Stimulated activated CD4-positive, alpha-beta T cell treated with anti-CD3 and anti-CD28 coated beads, Interleukin-12 subunit alpha, Interleukin-12 subunit beta, amount 100 ng/mL, for 4 hours (primary cell): Measurements from ENCODE around the gene RAB3IL1.

Experiments used
- DNase-seq: peaks from one replicate; pipeline ENCODE4 v3.0.0-alpha.2; 2020

The RAB3IL1 gene

DNA sequence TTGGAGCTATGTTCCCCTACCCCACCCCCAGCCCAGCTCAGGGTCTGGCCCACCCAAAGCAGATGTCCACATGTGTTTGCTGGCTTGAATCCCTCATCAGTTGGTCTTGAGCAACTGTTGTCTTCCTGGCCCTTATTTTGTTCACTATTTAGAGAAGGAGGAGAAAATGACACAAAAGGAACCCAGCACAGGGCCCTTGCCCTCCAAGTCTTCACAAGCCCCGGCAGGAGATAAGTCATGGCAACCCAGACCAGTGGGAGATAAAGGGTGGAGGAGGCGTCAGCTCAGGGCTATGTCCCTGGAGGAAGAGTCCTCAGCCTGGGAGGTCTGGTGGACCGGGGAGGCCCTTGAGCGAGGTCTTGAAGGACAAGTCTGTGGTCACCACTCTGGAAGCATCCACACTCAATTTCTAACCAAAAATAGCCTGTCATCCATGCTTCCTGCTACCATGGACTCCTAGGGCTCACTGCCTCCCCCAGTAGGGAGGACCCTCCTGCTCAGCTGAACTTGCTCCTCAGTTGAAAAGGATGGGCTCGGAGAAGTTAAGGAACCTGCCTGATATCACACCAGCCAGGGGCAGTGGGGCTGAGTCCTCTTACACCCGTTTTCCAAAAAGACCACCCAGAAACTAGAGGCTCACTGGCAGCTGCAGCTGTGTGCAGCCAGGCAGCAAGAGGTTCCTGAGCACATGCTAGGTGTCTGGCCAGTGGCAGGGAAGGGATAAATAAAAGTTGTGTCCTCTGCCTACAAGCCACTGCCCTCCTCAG is 1.8 kb upstream of the RAB3IL1 start:
- no peak for DNase-seq

DNA sequence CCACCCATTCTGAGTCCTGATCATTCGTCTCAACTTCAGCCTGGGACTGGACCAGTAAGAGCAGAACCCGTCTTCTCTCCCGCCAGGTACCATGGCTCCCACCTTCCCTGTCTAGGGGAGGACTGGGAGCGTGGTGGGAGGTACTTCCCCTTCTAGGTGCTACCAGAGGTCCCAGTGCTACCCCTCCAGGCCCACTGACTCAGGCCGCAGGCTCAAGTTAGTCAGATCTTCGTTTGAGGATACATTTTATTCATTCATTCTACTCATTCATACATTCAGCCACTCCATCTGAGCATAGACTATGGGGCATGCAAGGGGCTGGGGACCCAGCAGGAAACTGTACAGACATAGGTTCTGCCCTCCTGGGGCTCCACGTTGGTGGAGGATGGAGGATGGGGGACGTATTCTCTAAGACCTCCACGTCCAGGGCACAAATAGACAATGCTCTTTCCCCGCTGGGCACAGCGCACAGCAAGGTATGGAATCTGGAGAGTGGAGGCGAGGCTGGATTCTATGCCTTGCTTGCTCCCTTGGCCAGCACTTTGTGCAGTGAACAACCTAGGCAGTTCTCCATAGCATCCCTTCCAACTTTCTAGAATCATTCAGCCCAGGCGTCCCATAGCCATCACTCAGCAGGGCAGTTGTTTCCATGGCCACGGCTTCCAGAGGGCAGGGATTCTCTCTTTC is 1.0 kb upstream of the RAB3IL1 start:
- DNase-seq: no peak

DNA sequence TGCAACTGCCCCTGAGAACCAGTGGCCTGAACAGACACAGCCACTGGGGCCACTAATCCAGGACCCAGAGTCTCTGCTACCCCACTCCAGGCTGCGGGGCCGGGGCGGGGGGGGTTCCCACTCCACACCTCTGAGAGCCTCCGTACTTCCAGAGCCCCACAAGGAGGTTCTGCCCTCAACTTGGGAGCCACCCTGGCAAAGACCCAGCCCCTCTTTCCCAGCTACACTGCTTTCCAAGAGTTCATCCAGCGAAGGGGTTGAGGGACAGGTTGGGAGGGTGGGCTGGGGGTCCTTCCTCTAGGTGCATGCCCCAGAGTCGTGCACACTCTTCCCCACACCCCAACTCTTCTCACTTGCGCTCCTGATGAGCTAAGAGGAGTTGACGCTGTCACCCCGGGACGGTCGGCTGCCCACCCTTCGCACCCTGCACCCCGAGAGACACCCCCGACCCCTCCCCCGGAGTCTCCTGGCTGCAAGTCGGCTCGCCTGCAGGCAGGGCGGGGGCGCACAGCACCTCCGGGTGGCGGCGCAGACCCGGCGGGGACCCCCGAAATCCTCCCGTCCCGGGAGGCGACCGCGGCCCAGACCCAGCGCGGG is 531 bp downstream of the RAB3IL1 start:
- no peak for DNase-seq

DNA sequence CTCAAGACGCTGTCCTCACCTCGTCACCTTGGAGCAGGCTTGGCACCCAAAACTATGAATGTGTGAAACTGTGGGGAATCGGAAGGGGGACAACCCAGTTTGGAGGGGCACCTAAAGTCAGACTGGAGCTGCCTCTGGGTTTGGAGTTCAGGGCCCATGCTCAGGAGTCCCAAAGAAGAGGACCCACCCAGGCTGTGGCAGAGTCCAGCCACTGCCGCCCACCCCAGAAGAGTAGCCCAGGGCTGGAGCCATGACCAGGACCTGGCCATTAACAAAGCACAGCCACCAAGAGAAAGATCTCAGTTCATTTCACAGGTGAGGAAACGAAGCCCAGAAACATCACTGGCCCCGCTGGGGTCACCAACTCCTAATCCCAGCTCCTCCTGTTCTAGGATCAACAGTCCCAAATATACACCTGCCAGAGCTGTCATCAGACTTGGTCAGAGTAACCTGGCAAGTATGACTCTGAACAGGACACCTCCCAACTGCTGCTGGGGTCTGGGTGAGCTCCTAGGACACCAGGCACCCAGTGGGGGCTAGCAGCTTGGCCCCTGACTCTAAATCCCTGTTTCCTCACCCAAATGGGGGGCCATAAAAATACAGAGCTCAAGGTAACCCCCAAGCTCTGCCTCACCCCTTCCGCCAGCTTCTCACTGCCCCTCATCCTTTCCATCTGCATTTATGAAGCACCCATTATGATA is 2.7 kb downstream of the RAB3IL1 start:
- no peak for DNase-seq

DNA sequence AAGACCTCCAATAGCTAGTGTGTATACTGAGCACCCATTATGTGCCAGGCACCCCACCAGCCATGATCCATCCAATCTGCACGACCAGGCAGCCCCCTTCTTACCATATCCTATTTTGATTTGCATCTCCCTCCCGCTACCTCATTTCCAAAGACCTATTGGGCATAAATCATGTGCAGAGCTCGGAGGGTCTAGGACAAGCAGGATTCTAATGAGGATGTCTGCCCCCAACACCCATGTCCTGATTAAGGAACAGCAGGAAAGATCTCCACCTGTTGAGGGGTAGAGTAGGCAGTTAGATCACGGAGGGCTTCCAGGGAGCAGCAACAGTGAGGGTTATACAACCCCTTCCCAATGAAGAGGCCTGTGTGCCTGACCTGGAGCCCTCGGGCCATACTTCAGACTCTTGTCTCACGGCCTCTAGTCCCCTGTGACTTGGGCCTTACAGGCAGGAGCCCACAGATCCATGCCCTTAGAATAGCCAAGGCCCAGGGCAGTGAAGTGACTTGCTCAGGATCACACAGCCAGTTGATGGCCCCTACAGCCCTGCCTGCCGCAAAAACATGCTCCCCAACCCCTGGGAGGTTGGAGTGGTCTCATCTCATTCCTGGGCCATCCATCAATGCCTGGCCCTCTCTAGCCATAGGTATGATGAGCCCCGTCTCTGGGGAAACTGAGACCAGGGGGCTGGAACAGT is 3.5 kb downstream of the RAB3IL1 start:
- no peak for DNase-seq

DNA sequence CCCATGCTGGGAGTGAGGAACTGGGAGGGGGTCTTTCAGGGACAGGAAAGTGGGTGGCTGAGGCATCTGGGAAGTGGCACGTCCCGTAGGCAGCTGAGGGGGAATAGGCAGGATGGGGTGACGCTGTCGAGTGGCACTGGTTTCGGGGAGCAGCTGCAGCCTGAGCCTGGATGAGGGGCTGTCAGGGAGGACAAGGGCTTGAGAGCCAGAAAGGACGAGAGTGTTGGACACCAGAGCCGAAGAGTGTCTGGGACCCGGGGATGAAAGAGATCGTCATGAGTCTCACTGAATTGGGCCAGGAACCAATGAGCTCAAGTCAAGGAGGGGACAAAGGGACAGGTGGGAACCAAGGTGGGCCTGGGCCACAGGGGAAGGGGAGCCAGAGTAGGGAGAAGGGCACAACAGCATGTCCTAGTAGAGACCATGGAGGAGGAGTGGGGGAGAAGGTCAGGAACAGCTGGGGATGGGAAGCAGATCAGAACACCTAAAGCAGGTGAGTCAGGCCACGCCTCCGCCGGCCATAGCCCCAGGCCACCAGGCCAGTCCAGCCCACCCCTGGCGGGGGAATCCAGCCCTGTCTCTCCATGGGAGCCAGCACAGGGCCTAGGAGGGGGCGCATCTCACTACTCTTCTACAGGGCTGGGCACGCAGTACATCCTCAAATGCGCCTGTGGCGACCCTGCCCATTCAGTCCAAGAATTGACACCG is 4.2 kb downstream of the RAB3IL1 start:
- no peak for DNase-seq

DNA sequence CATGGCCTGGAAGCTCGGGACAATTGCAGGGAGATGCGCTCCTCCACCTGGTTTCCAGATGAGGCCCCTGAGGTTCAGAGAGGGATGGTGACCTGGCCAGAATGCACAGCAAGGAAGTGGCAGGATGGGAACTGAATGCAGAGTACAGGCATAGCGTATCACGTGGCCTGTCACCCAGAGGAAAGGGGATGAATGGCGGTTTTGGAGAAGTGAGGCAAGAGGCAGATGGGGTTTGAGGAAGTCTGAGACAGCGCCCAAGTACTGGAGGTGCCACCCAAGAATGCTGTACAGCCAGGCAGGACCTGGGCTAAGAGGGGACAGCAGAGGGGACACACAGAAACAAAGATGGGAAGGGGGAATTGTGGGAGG is 4.9 kb downstream of the RAB3IL1 start:
- DNase-seq: no peak

DNA sequence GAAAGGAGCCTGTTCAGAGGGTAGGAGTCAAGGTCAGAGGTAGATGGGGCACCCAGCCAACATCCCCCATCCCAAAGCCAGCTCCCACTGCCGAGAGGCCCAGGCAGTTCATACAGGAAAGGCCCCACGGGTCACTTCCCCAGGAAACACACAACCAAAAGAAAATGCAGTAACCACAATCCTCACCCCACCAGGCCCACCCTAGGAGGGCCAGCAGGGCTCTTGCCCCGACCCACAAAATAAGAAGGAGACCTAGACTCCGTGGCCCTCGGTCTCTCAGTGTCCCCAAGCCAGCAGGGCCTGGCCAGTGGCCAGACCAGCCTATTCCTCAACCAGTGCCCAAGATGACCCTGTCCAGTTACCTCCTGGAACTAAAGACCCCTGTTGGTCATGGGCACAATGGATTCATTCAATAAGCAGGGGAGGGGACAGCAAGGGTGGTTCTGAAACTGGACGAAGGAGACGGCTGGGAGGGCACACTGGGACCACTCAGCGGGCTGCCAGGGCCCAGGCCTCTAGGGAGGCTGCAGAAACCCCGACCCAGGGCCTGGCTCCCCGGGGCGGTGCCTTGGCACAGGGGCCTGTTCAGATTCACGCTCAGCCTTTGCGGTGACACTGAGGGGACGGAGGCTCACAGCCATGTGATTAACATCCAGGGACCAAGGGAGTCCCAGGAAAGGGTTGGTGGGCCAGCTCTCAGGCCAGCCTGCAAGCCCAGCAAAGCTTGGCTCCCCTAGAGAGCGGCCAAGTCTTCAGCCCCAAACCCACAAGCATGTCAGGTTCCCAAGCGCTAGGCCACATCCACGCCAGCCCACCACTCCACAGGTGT is 5.5 kb downstream of the RAB3IL1 start:
- no peak for DNase-seq

DNA sequence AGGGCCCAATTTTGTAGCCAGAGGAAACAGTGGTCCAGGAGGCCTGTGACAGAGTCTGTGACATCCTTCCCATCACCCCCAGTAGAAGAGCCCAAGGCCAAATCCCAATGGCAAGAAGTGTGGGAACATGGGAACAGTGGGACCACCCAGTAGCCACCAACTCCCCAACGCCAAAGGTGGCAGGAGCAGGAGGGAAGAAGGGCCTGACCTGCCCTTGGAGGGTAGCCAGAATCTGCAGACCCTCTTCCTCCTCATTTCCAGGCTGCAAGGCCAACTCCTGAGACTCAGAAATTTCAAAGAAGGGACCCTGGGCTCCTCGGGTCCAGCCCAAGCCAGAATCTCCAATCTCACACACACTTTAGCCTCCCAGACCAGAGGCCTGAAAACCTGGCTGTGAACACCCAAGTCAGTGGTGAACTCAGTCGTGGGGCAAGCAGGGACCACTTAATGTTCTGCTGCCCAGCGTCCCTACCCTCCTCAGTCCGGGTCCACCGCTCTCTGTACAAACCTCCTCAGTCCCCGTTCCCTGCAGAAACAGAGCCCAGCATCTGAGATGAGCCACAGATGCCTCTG is 6.2 kb downstream of the RAB3IL1 start:
- no peak for DNase-seq

DNA sequence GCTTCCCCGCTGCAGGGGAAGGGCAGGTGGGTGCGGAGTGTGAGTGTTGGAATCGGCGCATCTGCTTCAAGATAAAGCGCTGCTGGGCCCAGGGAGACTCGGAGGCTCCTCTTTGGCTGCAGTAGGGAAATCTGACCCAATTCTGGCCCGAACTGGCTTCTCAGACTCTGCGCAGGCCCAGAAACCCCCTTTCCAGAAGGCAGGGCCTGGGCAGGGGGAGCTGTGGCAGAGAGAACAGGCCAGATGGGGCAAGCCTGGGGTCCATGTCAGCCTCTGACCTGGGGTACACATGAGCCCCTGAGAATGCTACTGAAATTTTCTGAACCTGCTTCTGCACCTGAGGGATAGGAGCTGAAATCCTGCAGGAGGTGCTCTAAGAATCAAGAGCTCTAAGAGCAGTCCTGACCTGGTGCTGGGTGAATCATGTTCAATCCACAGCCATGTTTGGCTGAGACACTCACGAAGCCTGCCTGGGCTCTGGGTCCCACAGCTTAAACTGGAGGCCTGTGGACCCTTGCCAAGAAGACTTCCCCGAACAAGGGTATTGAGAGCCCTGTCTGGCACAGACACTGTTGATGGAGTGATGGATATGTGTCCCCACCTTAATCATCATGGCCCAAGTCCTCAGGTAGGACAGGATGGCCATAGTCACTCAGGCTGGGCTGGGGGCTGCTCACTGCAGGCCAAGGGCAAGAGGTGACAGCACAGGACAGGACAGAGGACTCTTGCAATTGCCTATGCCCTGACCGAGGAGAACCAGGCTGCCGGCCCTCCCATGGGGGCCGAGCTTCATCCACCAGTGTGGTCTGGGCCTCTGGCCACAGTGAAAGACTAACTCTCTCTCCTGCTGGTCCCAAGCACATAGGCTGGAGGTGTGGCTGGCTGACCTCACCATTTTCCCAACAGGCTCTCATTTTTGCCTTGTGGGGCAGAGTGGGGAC is 6.9 kb downstream of the RAB3IL1 start:
- no peak for DNase-seq

DNA sequence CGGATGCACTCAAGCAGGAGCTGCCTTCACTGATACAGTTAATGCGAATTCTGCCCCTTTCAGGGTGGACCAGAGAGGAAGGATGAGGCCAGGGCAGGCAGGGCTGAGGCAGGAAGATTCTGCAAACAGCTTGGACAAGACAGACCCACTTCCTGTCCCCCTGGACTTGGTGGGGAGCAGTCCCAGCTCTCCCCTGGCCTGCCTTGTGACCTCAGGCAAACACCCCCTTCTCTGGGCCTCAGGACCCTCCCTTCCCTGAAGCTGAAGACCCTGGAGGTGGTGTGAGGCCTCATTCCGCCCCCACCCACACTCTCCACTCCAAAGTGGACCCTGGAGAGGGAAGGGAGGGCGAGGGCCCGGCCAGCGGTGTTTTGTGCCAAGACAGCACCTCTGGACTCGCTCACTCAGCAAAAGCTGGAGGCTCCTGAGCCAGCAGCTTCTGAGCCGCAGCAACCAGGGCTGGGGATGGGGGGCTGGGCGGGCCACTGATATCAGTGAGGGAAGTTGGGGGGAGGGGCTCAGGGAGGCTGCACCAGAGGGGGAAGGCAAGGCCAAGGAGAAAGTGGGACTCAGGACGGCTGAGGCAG is 8.5 kb downstream of the RAB3IL1 start:
- DNase-seq: no peak

DNA sequence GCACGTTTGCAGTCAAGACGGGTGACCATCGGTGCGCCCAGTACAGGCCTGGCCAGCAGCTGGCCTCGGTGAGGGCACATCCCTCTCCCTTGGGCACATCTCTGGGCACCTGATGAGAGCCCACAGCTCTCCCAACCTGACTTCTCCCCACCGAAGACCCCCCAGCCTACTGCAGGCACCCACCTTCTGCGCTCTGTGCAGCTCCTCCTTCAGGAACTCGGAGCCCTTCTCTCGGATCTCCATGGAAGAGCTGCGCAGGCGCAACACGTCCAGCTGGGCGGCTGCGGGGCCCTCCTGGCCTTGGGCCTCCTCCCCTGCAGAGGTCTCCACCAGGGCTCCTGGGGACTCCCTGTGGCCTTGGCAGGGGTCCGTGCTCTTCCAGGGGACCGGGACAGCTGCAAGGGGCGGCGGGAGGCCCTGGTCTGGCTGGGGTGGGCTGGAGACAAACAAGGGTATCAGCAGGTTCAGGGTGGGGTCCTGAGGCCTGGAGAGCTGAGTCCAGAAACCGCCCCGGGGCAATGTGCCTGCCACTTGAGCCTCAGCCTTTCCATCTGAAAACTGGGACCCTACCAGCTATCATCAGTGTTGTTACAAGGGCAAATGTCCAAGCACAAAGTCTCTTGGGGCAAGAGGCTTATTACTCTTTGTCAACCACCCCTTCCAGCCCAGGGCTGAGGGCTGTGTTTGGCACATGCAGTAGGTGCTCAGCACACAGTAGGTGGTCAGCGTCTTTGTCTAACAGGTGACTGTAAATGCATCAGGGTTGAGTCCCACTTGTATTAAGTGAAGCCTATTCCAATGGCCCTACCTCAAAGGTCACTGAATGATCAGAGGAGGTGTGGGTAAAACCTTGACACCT is 9.3 kb downstream of the RAB3IL1 start:
- no peak for DNase-seq

DNA sequence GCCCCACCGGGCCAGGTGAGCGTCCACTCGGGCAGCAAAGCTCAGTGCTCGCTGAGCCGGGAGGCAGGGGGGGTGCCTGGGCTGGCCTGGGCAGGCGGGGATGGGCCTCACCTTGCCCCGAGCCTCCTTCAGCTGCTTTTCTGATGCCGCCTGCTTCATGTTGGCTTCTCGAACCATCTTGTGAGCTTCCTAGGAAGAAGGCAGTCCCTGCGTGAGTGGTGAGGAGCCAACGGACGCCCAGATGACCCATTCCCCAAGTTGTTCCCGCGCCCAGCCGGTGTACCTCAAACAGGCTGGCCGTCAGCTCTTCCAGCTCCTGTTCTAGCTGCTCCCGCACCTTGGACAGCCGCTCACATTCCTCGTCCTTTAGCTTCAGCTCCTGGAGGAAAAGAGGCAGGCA is 10.1 kb downstream of the RAB3IL1 start:
- no peak for DNase-seq

DNA sequence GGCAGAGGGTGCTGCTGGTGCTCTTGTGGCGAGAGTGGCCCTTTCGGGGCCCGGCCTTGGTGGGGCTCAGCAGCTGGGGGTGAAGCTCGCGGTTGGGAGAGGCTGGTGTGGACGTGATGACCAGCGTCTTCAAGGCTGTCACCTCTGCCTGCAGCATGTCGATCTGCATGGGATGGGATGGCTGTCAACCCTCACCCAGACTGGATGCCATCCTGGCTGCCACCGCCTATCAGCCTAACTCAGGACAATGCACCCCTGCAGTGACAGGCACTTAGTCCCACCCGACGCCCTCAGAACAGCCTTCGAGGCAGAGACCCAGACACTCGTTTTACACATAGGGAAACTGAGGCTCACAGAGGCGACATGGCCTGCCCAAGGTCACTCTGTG is 10.8 kb downstream of the RAB3IL1 start:
- DNase-seq: no peak

DNA sequence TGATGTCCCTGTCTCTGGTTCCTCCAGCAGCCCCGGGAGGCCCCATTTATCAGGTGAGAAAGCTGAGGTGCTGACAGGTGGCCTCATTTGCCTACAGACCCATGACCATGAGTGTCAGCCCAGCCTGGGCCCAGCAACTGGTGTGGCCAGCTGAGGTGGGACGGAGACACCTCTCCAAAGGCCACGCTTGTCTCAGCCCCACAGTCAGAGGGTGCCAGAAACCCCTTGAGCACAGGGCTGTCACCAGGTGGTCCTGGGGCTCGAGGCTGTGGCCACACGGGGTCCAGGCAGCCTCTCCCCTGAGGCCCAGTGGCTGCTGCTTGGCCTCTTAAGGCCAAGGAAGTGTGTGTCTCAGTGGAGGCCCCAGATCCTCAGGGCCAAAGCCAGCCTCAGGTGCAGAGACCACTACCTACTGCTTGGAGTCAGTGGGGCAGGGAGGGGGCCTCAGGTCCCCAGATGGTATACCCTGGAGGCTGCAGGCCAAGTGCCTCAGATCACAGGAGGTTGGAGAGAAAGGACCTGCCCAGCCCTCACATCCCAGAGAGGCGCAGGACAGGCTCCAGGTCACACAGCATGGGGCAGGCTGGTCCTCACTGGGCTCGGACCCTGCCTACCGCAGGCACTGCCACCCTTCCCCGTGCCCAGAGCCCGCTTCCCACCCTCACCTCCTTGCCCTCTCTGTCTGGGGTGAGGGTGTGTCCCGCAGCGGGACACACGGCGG is 11.4 kb downstream of the RAB3IL1 start:
- DNase-seq: no peak

DNA sequence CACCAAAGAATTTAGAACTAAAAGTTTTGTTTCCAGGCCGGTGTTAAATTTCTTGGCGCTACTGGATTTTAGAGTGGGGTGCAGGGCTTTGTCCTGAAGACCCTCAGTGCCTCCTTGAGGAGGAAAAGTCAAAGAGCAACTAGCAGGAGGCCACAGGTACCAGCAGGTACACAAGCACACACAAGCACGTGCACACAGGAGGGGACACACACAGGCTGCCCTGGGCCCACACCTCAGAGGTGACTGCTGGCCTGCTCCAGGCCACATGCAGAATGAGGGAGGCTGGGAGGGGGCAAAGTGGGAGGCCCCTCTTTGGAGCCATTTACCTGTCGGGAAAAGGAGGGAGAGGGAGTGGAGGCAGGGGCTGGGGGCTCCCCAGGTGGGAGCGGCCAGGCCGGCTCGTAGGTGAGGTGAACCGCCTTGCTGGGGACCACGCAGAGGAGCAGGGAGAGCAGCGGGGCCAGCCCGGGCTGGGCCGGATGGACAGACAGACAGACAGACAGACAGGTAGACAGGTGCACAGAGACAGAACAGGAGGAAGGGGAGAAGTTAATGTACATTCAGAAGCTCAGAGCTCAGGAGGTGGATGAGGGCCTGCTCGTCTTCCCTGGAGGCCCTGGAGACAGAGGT is 12.2 kb downstream of the RAB3IL1 start:
- DNase-seq: no peak

DNA sequence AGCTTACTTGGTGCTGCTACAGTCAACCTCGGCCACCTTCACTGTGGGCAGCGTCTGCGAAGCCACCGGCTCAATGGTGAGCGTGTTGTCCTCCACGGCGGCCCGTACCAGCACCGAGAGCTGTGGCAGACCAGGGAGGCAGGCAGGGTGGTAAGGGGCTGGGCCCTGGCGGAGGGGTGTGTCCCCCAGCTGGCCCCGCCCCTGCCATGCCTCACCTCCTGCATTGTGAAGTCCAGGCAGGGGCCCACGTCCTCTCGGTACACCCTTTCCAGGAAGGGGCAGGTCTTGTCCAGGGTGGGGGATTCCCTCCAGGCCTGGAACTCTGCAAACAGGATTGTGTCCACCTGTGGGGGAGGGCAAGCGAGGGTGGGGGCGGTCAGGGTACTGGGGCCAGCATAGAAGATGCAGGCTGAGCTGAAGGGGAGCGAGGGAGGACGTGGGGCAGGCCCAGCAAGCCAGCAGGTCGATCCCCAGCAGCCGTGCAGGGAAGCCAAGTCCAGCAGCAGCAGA is 12.8 kb downstream of the RAB3IL1 start:
- no peak for DNase-seq
